Right ventricle myocardium inferior (tissue), 1 donor: Measurements from ENCODE around the gene PPARA. TPM values are rescaled to one million over a fixed set of nuclear protein-coding genes. Genes with fewer than 3 reads are reported as not detected.
A peak's percentile ranks its signal among the peaks of the same experiment; 100 is the strongest.

Experiments used
- ATAC-seq: fragments of 200-7000 bp; cut with Tn5 transposase; one replicate; pipeline ENCODE4 v1.9.1; 2020; ENCODE audit warnings: mild to moderate bottlenecking, moderate library complexity
- DNase-seq: peaks from one replicate; pipeline ENCODE4 v3.0.0; 2021; ENCODE audit errors: missing footprints
- intact Hi-C: fragments of 100-400 bp; cut with DNase I; formaldehyde crosslinking; loops from one replicate; pipeline ENCODE4 v1.11.0; 2022
- total RNA-seq: library from RNA; stranded (reverse); fragmentation: NEBNext Ultra II Directional; extraction: Animal tissue kit (Norgen Biotek cat#: 25700); gene quantifications from one replicate; pipeline ENCODE4 v1.2.1, GENCODE V29; 2021
- donor health status: DM: no; HTN: yes; CAD: no; lungs with severe emphysema.

Gene PPARA
- total RNA-seq, 1 donor from 2014 or later, result 70.5 TPM

DNA sequence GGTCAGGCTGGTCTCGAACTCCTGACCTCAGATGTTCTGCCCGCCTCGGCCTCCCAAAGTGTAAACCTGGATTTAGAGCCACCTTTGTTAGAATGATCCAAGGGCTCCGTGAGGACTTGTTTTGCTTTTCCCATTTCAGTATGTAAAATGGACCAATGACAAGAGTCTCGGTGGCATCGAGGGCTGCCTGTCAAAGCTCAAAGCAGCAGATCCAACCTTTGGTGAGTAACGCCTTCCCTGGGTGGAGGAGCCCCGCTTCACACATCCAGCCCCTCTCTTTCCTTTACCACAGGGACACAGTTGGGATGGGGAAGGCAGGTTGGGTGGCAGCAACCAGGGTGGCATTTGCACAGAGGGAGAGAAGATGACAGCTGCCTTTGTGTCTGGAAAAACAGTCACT, 121.9 kb downstream of the PPARA start:
- DNase-seq (no peak), ATAC-seq (no peak)
- intact Hi-C loops, result no loop called here

DNA sequence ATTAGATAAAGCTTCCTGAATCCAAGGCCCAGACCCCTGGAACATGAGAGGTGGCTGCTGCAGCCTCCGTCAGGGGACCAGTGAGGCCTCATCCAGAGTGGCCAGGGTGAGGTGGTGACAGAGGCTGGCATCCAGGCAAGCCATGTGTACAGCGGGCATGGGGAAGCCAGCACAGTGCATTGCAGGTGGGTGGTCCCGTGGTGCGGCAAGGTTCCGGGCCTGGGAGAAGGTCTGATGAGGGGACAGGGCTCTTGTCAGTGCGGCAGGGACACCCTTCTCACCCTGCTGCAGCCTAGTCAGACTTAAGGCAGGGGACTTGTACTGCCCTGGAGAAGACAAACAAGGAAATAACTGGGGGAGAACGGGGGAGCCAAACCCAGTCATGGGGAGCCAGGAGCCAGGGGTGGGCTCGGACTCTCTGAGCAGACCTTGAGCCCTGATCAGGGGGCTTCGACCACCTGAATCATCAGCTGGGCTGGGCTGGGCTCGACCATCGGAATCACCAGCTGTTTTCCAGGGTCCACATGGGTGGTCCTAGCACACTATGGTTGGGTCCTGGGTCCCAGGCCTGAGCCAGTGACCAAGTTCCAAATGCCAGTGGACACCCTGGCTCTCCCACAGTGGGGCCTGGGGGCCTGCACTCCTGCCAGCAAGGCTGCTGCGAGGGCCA, 122.6 kb downstream of the PPARA start:
- intact Hi-C loops, result no loop called here
- no peak for ATAC-seq
- DNase-seq, result no peak

DNA sequence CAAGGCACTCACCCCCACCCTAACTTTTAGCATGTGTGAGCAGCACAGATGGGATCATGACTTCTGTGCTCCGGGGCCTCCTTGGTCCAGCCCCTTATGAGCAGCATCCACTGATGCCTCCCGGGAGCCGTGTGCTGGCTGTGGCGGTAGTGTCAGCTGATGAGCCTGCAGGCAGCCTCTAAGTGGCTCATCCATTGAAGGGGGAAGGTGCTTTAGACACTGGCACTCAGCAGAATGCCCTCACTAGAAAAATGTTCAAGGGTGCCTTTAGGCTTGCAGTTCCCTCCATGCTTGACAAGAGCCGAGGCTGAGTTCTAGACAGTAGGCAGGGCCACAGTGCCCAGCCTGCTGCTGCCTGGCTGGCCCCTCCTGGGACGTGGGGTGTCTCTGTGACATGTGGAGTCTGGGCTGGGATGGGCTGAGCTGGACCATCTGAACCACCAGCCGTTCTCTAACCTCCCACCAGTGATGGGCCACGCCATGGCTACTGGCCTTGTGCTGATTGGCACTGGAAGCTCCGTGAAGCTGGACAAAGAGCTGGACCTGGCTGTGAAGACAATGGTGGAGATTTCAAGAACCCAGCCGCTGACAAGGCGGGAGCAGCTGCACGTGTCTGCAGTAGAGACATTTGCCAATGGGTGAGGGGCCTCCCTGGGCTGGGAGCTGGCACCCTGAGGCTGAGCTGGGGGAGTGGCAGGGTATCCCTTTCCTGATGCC, 123.3 kb downstream of the PPARA start:
- intact Hi-C loops, result no loop called here
- DNase-seq (no peak), ATAC-seq (peak; percentile 29)

DNA sequence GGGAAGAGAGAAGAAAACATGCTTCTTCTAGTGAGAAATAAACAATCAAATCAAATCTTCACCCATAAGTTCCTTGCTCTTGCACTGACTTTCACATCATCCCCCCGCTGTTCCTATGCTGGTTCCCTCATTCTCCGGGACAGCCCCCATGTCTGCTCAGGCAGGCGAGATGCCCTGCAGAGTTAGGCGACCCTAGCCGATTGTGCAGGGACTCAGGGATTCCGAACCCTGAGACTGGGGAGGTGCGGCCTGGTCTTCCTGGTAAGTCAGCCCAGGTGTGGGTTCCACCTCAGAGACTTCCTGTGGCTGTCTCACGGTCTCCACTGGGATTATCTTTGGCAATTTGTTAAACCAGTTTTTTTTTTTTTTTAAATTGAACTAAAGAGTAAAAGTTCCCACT, 124.1 kb downstream of the PPARA start:
- no peak for DNase-seq
- intact Hi-C loops, result no loop called here
- no peak for ATAC-seq

DNA sequence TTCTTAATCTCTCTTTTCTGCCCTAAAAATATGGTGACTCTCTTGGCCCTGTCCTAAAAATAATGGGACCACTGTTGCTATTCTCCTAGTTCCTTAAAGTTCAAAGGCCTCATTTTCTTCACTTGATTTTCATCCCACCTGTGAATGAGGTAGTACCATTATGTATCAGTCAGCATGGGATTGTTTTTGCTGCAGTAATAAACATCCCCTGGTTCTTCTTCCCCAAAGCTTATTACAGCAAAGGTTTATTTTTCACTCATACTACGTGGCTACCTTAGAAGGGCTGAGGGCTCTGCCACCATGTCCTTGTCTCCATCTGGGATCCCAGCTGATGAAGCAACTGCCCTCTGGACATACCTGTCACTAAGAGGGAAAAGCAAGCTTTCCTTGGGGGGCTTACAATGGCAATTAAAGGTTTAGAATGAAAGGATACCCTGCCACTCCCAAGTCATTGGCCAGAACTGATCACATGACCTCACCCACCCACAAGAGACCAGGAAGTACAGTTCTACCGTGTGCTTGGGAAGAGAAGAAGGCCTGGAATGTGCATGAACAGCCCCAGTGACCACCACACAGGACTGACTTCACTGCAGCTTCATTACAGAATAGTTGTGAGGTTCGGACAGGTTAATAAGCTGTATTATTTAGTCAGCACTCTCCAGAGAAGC, 125.3 kb downstream of the PPARA start:
- ATAC-seq, result no peak
- intact Hi-C loops, result no loop called here
- DNase-seq, result no peak

DNA sequence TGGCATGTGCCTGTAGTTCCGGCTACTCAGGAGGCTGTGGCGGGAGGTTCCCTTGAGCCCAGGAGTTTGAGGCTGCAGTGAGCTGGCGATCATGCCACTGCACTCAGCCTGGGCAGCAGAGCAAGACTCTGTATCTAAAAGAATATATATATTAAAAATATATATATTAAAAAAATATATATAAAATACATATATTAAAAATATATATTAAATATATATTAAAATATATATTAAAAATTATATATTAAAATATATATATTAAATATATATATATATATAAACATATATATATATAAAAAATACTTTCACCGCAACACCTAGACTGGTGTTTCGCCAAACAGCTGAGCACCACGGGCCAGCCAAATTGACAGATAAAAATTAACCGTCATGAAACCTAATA, 126.2 kb downstream of the PPARA start:
- DNase-seq (no peak), ATAC-seq (no peak)
- intact Hi-C loops, result no loop called here

GRCh38 chr22:46278656-46279645, 128.6 kb downstream of the PPARA start:
- DNase-seq, result no peak
- ATAC-seq, result no peak
- intact Hi-C loops, result no loop called here

DNA sequence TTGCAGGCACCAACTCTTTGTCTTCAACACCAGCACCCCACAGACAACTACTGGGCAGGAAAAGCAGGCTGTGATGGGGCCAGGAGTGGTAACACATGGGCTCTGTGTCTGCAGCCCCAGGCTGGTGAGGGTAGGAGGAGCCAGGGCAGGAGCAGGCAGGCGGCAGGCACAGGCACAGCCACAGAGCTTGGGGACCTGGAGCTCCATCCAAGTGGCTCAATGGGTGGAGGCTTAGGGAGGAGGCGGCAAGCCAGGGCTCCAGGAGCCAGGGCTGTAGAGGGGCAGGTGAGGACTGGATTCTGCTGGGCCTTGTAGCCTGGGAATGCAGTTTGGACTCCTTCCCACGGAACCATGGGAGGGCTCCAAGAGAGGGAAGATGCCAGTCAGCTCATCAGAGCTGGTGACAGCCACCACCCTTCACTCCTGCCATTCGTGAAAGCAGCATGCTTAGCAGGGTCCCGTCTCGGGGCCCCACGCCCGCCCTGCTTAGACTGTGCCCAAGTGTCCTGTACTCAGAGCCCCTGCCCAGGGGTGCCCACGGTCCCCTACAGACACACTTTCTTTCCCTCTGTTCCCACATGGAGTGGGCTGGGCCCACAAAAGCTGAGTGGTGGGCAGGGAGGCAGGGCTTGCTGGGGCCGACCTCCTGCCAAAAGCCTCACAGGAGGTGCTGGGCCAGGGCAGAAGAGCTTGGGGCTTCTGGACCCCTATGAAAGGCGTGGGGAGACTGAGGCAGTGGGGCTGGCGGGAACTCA, 129.9 kb downstream of the PPARA start:
- intact Hi-C loops, result loop anchor here (1.0 kb wide), 1 partner anchor 10 kb away; no protein-coding TSS in a partner anchor
- DNase-seq, result no peak
- ATAC-seq, result peak; percentile 76

GRCh38 chr22:46280999-46281623, 130.8 kb downstream of the PPARA start:
- intact Hi-C loops, result loop anchor here (1.0 kb wide), 1 partner anchor 9 kb away; no protein-coding TSS in a partner anchor
- DNase-seq (no peak), ATAC-seq (peak; percentile 80)

GRCh38 chr22:46281866-46282678, 131.7 kb downstream of the PPARA start:
- DNase-seq (no peak), ATAC-seq (no peak)
- intact Hi-C loops, result no loop called here

- no peak for DNase-seq
Observed at GRCh38 chr22:46286006-46286405, 135.7 kb downstream of the PPARA start.

GRCh38 chr22:46286941-46287872, 136.9 kb downstream of the PPARA start:
- no peak for DNase-seq
- intact Hi-C loops, result no loop called here
- no peak for ATAC-seq

More at GRCh38 chr22:46286006-46286405, 135.7 kb downstream of the PPARA start:
- intact Hi-C loops, result no loop called here
- no peak for ATAC-seq

- ATAC-seq (peak; percentile 35), DNase-seq (peak; percentile 78)
- intact Hi-C loops, result no loop called here
Observed at GRCh38 chr22:46287873-46288751, 137.8 kb downstream of the PPARA start.

GRCh38 chr22:46288846-46289243, 138.5 kb downstream of the PPARA start:
- DNase-seq (no peak), ATAC-seq (no peak)
- intact Hi-C loops, result no loop called here
